Large intestine (tissue), 3 donors: ENCODE measurements around the gene COL9A3. TPM values are rescaled to one million over a fixed set of nuclear protein-coding genes. Genes with fewer than 3 reads are reported as not detected.
"Not testable (repeated sequence)": the region's sequence is repeated elsewhere in the genome, so short reads cannot be mapped to it uniquely, and the experiment has no call there.

ENCODE experiments used
- DNase-seq, 2 donors: peaks; one replicate each; pipeline versions ENCODE4 v3.0.0 to v3.0.0-alpha.2; 2013
- H3K27ac ChIP-seq: one replicate; pipeline ENCODE4 v1.5.1; 2013; ENCODE audit warnings: low read length
- H3K27me3 ChIP-seq: 2 replicates; pipeline ENCODE4 v1.6.1; 2013; ENCODE audit warnings: low read length; ENCODE audit not compliant: control insufficient read depth, insufficient read depth
- H3K36me3 ChIP-seq: 2 replicates; pipeline ENCODE4 v1.6.1; 2013; ENCODE audit warnings: low read length; ENCODE audit not compliant: control insufficient read depth, insufficient read depth
- H3K4me1 ChIP-seq: one replicate; pipeline ENCODE4 v1.6.1; 2013; ENCODE audit warnings: low read length; ENCODE audit not compliant: control insufficient read depth, insufficient read depth
- H3K4me3 ChIP-seq: one replicate; pipeline ENCODE4 v1.5.1; 2013; ENCODE audit warnings: low read length
- H3K9me3 ChIP-seq: one replicate; pipeline ENCODE4 v1.6.1; 2013; ENCODE audit warnings: mild to moderate bottlenecking, low read depth, low read length, moderate library complexity; ENCODE audit not compliant: control insufficient read depth
- WGBS: methylation state at CpG from one replicate; pipeline ENCODE4 v1.1.5; 2013; ENCODE audit warnings: low lambda C conversion rate; ENCODE audit not compliant: insufficient coverage; 5-methylcytosine and 5-hydroxymethylcytosine counted together
- polyA plus RNA-seq: library from polyadenylated mRNA; unstranded; fragments of 120-200 nt; gene quantifications from one replicate; pipeline ENCODE4 v1.2.1, GENCODE V29; 2013

Gene COL9A3
- polyA plus RNA-seq, 1 donor: 14.1 TPM

- Histone ChIP-seq H3K36me3 (no peaks in the 10 kb centered on the region), H3K27ac (no peak overlapping the region), H3K4me3 (no peak overlapping the region), H3K27me3 (peaks cover 13% of the 10 kb centered on the region), H3K4me1 (peaks cover 6% of the 10 kb centered on the region), H3K9me3 (peaks cover 2% of the 10 kb centered on the region)
- WGBS: 86% methylated on average over 3 of the region's 8 CpGs
- DNase-seq: no peak
These were observed 22.4 kb downstream of the COL9A3 start for GRCh38 chr20:62839261-62839660.

GRCh38 chr20:62839816-62840215, 23.0 kb downstream of the COL9A3 start:
- Histone ChIP-seq H3K4me1 (peaks cover 6% of the 10 kb centered on the region), H3K27ac (no peak overlapping the region), H3K4me3 (no peak overlapping the region), H3K27me3 (peaks cover 12% of the 10 kb centered on the region), H3K36me3 (no peaks in the 10 kb centered on the region), H3K9me3 (peaks cover 2% of the 10 kb centered on the region)
- DNase-seq: no peak
- no CpG with 5 or more reads among the region's 11 CpGs for WGBS

GRCh38 chr20:62840244-62841197, 23.7 kb downstream of the COL9A3 start:
- 43% methylated on average over 1 of the region's 45 CpGs for WGBS
- Histone ChIP-seq H3K27ac (no peak overlapping the region), H3K4me3 (no peak overlapping the region), H3K4me1 (peaks cover 6% of the 10 kb centered on the region), H3K9me3 (peaks cover 2% of the 10 kb centered on the region), H3K27me3 (peaks cover 6% of the 10 kb centered on the region), H3K36me3 (peaks cover 1% of the 10 kb centered on the region)
- no peak for DNase-seq

GRCh38 chr20:62841705-62842212, 24.9 kb downstream of the COL9A3 start:
- Histone ChIP-seq H3K9me3 (peaks cover 2% of the 10 kb centered on the region), H3K27ac (no peak overlapping the region), H3K27me3 (no peaks in the 10 kb centered on the region), H3K36me3 (peaks cover 3% of the 10 kb centered on the region), H3K4me1 (peaks cover 6% of the 10 kb centered on the region), H3K4me3 (no peak overlapping the region)
- DNase-seq: no peak
- WGBS: 100% methylated on average over 1 of the region's 16 CpGs

GRCh38 chr20:62843656-62844055, 26.8 kb downstream of the COL9A3 start:
- no peaks in the 10 kb centered on the region for H3K9me3 ChIP-seq
- no peak for DNase-seq
- H3K4me3 ChIP-seq: no peak overlapping the region
- H3K4me1 ChIP-seq: peaks cover 1% of the 10 kb centered on the region
- H3K36me3 ChIP-seq: peaks cover 3% of the 10 kb centered on the region
- no CpG with 5 or more reads among the region's 10 CpGs for WGBS
- no peaks in the 10 kb centered on the region for H3K27me3 ChIP-seq
- H3K27ac ChIP-seq: no peak overlapping the region

- H3K36me3 ChIP-seq: peaks cover 3% of the 10 kb centered on the region
- no peaks in the 10 kb centered on the region for H3K27me3 ChIP-seq
- no peak overlapping the region for H3K27ac ChIP-seq
- WGBS: 100% methylated on average over 3 of the region's 7 CpGs
- no peak for DNase-seq
- H3K4me3 ChIP-seq: no peak overlapping the region
- H3K9me3 ChIP-seq: no peaks in the 10 kb centered on the region
- H3K4me1 ChIP-seq: no peaks in the 10 kb centered on the region
These were observed 27.3 kb downstream of the COL9A3 start for GRCh38 chr20:62844182-62844581.

GRCh38 chr20:62845416-62846160, 28.7 kb downstream of the COL9A3 start:
- Histone ChIP-seq H3K27ac (no peak overlapping the region), H3K4me3 (no peak overlapping the region), H3K4me1 (no peaks in the 10 kb centered on the region), H3K27me3 (no peaks in the 10 kb centered on the region), H3K36me3 (peaks cover 3% of the 10 kb centered on the region), H3K9me3 (no peaks in the 10 kb centered on the region)
- no CpG with 5 or more reads among the region's 16 CpGs for WGBS
- DNase-seq: no peak

GRCh38 chr20:62846166-62846890, 29.5 kb downstream of the COL9A3 start:
- WGBS: 95% methylated on average over 4 of the region's 19 CpGs
- no peaks in the 10 kb centered on the region for H3K9me3 ChIP-seq
- no peaks in the 10 kb centered on the region for H3K27me3 ChIP-seq
- no peak for DNase-seq
- H3K36me3 ChIP-seq: peaks cover 3% of the 10 kb centered on the region
- H3K4me1 ChIP-seq: no peaks in the 10 kb centered on the region
- no peak overlapping the region for H3K27ac ChIP-seq
- H3K4me3 ChIP-seq: no peak overlapping the region

- H3K27me3 ChIP-seq, H3K4me3 ChIP-seq, DNase-seq, H3K9me3 ChIP-seq, H3K4me1 ChIP-seq, H3K27ac ChIP-seq: not testable (repeated sequence)
- peaks cover 10% of the 10 kb centered on the region for H3K36me3 ChIP-seq
- WGBS: 100% methylated on average over 3 of the region's 7 CpGs
These were observed 32.1 kb downstream of the COL9A3 start for GRCh38 chr20:62848917-62849316.

GRCh38 chr20:62849431-62849830, 32.6 kb downstream of the COL9A3 start:
- Histone ChIP-seq H3K4me3 (no peak overlapping the region), H3K36me3 (peaks cover 15% of the 10 kb centered on the region), H3K9me3 (no peaks in the 10 kb centered on the region), H3K27ac (no peak overlapping the region), H3K4me1 (no peaks in the 10 kb centered on the region), H3K27me3 (no peaks in the 10 kb centered on the region)
- DNase-seq: no peak
